DMS114 treated with DMSO at 0.1 percent for 48 hours (cell line): ENCODE data around the gene CALM1.
"Not testable (repeated sequence)": the region's sequence is repeated elsewhere in the genome, so short reads cannot be mapped to it uniquely, and the experiment has no call there.

Experiments used
- DNase-seq: peaks from one replicate; lab custom pipeline; 2025; ENCODE audit not compliant: unreplicated experiment; lab: John Stamatoyannopoulos, UW

The CALM1 gene

GRCh38 chr14:90383126-90383730 is 13.6 kb upstream of the CALM1 start:
- peak; percentile 91 for DNase-seq

- DNase-seq = no peak
These were observed 12.9 kb upstream of the CALM1 start for GRCh38 chr14:90383731-90384542.

- no peak for DNase-seq
These were observed 12.3 kb upstream of the CALM1 start for GRCh38 chr14:90384543-90384911.

GRCh38 chr14:90386321-90386720 is 10.5 kb upstream of the CALM1 start:
- no peak for DNase-seq

- no peak for DNase-seq
These were observed 9.5 kb upstream of the CALM1 start for GRCh38 chr14:90387206-90387760.

- no peak for DNase-seq
These were observed 8.4 kb upstream of the CALM1 start for GRCh38 chr14:90388437-90388836.

GRCh38 chr14:90388982-90389381 is 7.8 kb upstream of the CALM1 start:
- no peak for DNase-seq

GRCh38 chr14:90393966-90394365 is 2.9 kb upstream of the CALM1 start:
- DNase-seq = no peak

- DNase-seq = not testable (repeated sequence)
These were observed 2.0 kb upstream of the CALM1 start for GRCh38 chr14:90394782-90395181.

- DNase-seq = no peak
These were observed 841 bp downstream of the CALM1 start for GRCh38 chr14:90397425-90398314.

- no peak for DNase-seq
These were observed 1.5 kb downstream of the CALM1 start for GRCh38 chr14:90398315-90398839.

GRCh38 chr14:90398841-90399540 is 2.2 kb downstream of the CALM1 start:
- DNase-seq = no peak

GRCh38 chr14:90399541-90400444 is 3.0 kb downstream of the CALM1 start:
- DNase-seq = peak; percentile 88

GRCh38 chr14:90400904-90401561 is 4.2 kb downstream of the CALM1 start:
- DNase-seq = no peak

- no peak for DNase-seq
These were observed 5.2 kb downstream of the CALM1 start for GRCh38 chr14:90402016-90402415.

- DNase-seq = no peak
These were observed 6.2 kb downstream of the CALM1 start for GRCh38 chr14:90403065-90403464.

GRCh38 chr14:90405101-90405500 is 8.3 kb downstream of the CALM1 start:
- DNase-seq = no peak

- DNase-seq = no peak
These were observed 8.9 kb downstream of the CALM1 start for GRCh38 chr14:90405755-90406154.

- DNase-seq = no peak
These were observed 9.6 kb downstream of the CALM1 start for GRCh38 chr14:90406384-90406798.
